Mucosa of rectum (tissue), 2 donors: Measurements from ENCODE around the gene SRSF11.
A peak's percentile ranks its signal among the peaks of the same experiment; 100 is the strongest.
"Not testable (repeated sequence)": the region's sequence is repeated elsewhere in the genome, so short reads cannot be mapped to it uniquely, and the experiment has no call there.

Source experiments
- H3K27ac ChIP-seq, 2 donors: one replicate each; pipeline ENCODE4 v1.7.0; 2013; ENCODE audit warnings: inconsistent platforms in 2 of 2, low read depth in 2 of 2, low read length in 2 of 2
- H3K27me3 ChIP-seq, 2 donors: one replicate each; pipeline ENCODE4 v1.7.0; 2013; ENCODE audit warnings: low read length in 2 of 2; ENCODE audit not compliant: control insufficient read depth in 2 of 2, insufficient read depth in 2 of 2
- H3K36me3 ChIP-seq, 2 donors: one replicate each; pipeline ENCODE4 v1.7.0; 2013; ENCODE audit warnings: low read length in 2 of 2; ENCODE audit not compliant: control insufficient read depth in 2 of 2, insufficient read depth in 2 of 2
- H3K4me1 ChIP-seq, 2 donors: one replicate each; pipeline ENCODE4 v1.7.0; 2013; ENCODE audit warnings: low read length in 2 of 2, mild to moderate bottlenecking in 1 of 2; ENCODE audit not compliant: control insufficient read depth in 2 of 2, insufficient read depth in 2 of 2
- H3K4me3 ChIP-seq, 2 donors: one replicate each; pipeline ENCODE4 v1.7.0; 2013; ENCODE audit warnings: low read length in 2 of 2
- H3K9ac ChIP-seq, 2 donors: one replicate each; pipeline ENCODE4 v1.7.0; 2013; ENCODE audit warnings: low read length in 2 of 2, low read depth in 1 of 2, mild to moderate bottlenecking in 1 of 2
- H3K9me3 ChIP-seq, 2 donors: one replicate each; pipeline ENCODE4 v1.7.0; 2013; ENCODE audit warnings: low read length in 2 of 2; ENCODE audit not compliant: control insufficient read depth in 2 of 2
- donor health status: healthy.
- donor health status: Normal muscosa, but diverticular disease.

Gene SRSF11, protein sequence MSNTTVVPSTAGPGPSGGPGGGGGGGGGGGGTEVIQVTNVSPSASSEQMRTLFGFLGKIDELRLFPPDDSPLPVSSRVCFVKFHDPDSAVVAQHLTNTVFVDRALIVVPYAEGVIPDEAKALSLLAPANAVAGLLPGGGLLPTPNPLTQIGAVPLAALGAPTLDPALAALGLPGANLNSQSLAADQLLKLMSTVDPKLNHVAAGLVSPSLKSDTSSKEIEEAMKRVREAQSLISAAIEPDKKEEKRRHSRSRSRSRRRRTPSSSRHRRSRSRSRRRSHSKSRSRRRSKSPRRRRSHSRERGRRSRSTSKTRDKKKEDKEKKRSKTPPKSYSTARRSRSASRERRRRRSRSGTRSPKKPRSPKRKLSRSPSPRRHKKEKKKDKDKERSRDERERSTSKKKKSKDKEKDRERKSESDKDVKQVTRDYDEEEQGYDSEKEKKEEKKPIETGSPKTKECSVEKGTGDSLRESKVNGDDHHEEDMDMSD

DNA sequence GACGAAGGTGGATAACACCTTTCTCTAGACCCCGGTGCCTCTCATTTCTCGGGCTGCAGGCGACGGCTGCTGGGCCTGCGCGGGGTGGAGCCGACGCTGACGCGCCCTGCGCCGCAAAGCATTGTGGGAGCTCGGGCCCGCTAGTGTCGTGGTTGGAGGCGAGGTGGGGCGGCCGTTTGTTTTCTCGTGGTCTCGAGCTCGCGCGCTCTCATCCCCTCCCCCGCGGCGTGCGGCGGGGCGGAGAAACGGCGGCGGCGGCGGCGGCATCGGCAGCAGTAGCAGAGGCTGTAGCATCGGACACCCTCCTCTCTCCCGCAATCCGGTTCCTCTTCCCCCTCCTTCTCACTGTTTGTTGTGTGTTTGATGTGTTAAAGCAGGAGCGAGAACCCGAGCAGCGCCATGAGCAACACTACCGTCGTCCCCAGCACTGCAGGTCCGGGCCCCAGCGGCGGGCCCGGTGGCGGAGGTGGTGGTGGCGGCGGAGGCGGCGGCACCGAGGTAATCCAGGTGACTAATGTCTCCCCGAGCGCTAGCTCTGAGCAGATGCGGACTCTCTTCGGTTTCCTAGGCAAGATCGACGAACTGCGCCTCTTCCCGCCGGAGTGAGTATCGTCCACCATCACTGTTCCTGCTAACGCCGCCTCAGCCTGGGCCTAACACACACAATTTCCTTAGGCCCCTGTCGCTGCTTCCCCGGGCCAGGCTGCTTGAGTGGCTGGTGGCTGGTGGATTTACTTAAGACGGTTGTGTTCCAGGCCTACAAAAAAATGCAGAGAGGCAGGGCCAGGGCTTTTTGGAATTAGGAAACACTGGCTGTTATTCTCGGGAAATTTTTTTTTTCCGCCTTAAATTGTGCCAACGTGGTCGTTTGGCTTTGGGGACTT lies at the start of gene SRSF11:
Gene SRSF11 (plus strand): TSS at position 143 of the 884 bp plus-strand sequence. CDS start 257 bp downstream, at position 400.
- Histone ChIP-seq H3K36me3 (peaks cover 13 to 15% of the 10 kb centered on the region in 2 donors), H3K4me1 (peaks cover 7 to 18% of the 10 kb centered on the region in 2 donors), H3K27ac (peak within 1 kb of the TSS; percentile 98), H3K9me3 (no peaks in the 10 kb centered on the region), H3K9ac (peak within 1 kb of the TSS; percentile 86 to 97), H3K27me3 (no peaks in the 10 kb centered on the region), H3K4me3 (peak within 1 kb of the TSS; percentile 90)

DNA sequence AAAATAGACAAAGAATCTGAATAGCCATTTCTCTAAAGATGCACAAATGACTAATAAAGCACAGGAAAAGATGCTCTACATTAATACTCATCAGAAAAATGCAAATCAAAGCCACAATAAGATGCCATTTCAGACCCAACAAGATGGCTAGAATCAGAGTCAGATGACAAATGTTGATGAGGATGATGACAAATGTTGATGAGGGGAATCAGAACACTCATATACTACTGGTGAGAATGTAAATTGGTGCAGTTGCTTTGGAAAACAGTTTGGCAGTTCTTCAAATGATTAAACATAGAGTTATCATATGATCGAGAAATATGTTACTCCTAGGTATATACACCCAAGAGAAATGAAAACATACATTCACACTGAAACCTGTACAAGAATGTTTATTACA lies 49.7 kb upstream of the SRSF11 start:
- no peak overlapping the region for H3K27ac ChIP-seq
- peaks cover 0 to 5% of the 10 kb centered on the region in 2 donors for H3K36me3 ChIP-seq
- H3K27me3 ChIP-seq: no peaks in the 10 kb centered on the region
- no peaks in the 10 kb centered on the region for H3K9me3 ChIP-seq
- no peaks in the 10 kb centered on the region for H3K4me1 ChIP-seq
- no peak overlapping the region for H3K9ac ChIP-seq
- H3K4me3 ChIP-seq: no peak overlapping the region

DNA sequence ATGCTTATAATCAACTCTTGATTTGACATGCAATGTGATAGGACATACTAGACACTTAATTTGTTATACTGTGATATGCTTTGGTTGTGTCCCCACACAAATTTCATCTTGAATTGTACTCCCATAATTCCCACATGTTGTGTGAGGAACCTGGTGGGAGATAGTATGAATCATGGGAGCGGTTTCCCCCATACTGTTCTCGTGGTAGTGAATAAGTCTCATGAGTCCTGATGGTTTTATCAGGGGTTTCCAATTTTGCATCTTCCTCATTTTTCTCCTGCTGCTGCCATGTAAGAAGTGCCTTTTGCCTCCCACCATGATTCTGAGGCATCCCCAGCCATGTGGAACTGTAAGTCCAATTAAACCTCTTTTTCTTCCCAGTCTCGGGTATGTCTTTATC lies 36.0 kb upstream of the SRSF11 start:
- H3K4me3 ChIP-seq, H3K9ac ChIP-seq, H3K9me3 ChIP-seq, H3K27me3 ChIP-seq, H3K27ac ChIP-seq, H3K36me3 ChIP-seq, H3K4me1 ChIP-seq: not testable (repeated sequence)

DNA sequence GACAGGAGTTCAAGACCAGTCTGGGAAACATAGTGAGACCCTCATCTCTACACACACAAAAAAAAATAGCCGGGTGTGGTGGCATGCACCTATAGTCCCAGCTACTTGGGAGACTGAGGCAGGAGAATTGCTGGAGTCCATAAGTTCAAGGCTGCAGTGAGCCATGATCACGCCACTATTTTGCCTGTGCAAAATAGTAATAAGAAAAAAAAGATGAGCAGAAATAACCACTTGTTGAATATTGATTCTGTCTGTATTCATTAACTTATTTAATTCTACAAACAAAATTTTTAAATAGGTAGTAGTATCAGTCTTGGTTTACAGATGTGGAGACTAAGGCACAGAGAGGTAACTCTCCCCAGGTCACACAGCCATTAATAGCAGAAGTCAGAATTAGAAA lies 32.7 kb upstream of the SRSF11 start:
- Histone ChIP-seq H3K9ac (no peak overlapping the region), H3K27ac (no peak overlapping the region), H3K27me3 (no peaks in the 10 kb centered on the region), H3K9me3 (no peaks in the 10 kb centered on the region), H3K4me1 (no peaks in the 10 kb centered on the region), H3K36me3 (peaks cover 0 to under 1% of the 10 kb centered on the region in 2 donors), H3K4me3 (no peak overlapping the region)

DNA sequence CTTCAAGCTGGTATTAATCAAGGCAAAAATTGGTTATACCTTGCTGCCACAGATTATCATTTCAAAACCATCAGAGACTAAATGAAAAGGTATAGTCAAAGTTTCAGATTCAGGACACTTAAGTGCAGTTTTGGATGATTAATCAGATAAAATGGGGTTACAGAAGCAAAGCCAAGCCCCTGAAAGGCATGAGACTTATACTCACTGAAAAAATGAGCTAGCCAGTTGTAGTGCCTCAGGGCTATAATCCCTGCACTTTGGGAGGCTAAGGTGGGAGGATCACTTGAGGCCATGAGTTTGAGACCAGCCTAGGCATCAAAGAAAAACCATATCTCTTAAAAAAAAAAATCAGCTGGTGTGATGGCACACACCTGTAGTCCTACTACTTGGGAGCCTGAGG lies 31.0 kb upstream of the SRSF11 start:
- Histone ChIP-seq H3K36me3 (no peaks in the 10 kb centered on the region), H3K27ac (no peak overlapping the region), H3K9ac (no peak overlapping the region), H3K27me3 (no peaks in the 10 kb centered on the region), H3K4me3 (no peak overlapping the region), H3K9me3 (no peaks in the 10 kb centered on the region), H3K4me1 (no peaks in the 10 kb centered on the region)

DNA sequence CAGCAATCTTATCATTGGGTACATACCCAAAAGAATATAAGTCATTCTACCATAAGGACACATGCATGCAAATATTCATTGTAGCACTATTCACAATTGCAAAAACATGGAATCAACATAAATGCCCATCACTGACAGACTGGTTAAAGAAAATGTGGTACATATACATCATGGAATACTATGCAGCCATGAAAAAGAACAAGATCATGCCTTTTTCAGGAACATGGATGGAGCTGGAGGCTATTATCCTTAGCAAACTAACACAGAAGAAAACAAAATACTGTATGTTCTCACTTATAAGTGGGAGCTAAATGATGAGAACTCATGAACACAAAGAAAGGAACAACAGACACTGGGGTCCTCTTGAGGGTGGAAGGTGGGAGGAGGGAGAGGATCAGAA lies 28.7 kb upstream of the SRSF11 start:
- H3K4me3 ChIP-seq, H3K27me3 ChIP-seq, H3K4me1 ChIP-seq: not testable (repeated sequence)

DNA sequence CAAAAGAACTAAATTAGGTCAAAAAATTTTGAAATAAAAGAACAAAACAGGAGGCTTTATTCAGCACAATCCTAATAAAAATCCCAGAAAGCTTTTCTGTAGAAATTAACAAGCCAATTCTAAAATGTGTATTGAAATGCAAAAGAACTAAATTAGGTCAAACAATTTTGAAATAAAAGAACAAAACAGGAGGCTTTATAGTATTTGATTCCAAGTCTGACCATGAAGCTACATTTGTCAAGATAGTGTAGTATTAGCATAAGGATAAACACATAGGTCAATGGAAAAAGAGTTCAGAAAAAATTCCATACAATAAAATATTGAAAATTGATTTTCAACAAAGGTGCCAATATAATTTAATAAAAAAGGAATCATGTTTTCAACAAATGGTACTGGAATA lies 26.6 kb upstream of the SRSF11 start:
- Histone ChIP-seq H3K36me3 (no peaks in the 10 kb centered on the region), H3K4me3 (no peak overlapping the region), H3K4me1 (no peaks in the 10 kb centered on the region), H3K9me3 (no peaks in the 10 kb centered on the region), H3K27me3 (no peaks in the 10 kb centered on the region), H3K27ac (no peak overlapping the region), H3K9ac (no peak overlapping the region)

More for the DNA sequence above, 28.7 kb upstream of the SRSF11 start:
- H3K9ac ChIP-seq, H3K36me3 ChIP-seq, H3K27ac ChIP-seq, H3K9me3 ChIP-seq: not testable (repeated sequence)

DNA sequence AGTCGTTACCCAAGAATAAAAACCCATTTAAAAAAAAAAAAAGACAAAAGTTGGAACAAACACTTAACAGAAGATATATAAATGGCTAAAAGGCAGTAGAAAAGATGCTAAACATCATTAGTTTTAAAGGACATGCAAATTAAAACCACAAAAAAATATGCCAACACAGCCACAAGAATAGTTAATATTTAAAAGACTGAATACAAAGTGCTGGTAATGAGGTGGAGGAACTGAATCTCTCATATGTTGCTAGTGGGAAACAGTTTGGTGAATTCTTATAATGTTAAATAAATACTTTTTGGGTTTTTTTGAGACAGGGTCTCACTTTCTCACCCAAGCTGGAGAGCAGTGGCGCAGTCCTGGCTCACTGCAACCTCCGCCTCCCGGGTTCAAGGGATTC lies 25.8 kb upstream of the SRSF11 start:
- H3K9ac ChIP-seq: no peak overlapping the region
- no peak overlapping the region for H3K27ac ChIP-seq
- H3K36me3 ChIP-seq: no peaks in the 10 kb centered on the region
- H3K9me3 ChIP-seq: no peaks in the 10 kb centered on the region
- H3K4me1 ChIP-seq: no peaks in the 10 kb centered on the region
- H3K4me3 ChIP-seq: no peak overlapping the region
- H3K27me3 ChIP-seq: no peaks in the 10 kb centered on the region

DNA sequence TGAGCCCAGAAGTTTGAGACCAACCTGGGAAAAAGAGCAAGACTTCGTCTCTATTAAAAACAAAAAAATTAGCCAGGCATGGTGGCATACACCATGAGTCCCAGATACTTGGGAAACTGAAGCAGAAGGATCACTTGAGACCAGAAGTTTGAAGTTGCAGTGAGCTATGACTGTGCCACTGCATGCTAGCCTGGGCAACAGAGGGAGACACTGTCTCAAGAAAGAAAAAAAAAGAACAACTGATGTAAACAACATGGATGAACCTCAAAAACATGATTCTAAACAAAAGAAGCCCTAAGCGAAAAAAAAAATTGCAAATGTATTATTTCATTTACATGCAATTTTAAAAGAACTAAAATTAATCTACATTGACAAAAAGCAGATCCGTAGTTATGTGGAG lies 24.8 kb upstream of the SRSF11 start:
- no peaks in the 10 kb centered on the region for H3K27me3 ChIP-seq
- no peak overlapping the region for H3K27ac ChIP-seq
- H3K4me3 ChIP-seq: no peak overlapping the region
- H3K9ac ChIP-seq: no peak overlapping the region
- H3K4me1 ChIP-seq: no peaks in the 10 kb centered on the region
- no peaks in the 10 kb centered on the region for H3K9me3 ChIP-seq
- H3K36me3 ChIP-seq: no peaks in the 10 kb centered on the region

DNA sequence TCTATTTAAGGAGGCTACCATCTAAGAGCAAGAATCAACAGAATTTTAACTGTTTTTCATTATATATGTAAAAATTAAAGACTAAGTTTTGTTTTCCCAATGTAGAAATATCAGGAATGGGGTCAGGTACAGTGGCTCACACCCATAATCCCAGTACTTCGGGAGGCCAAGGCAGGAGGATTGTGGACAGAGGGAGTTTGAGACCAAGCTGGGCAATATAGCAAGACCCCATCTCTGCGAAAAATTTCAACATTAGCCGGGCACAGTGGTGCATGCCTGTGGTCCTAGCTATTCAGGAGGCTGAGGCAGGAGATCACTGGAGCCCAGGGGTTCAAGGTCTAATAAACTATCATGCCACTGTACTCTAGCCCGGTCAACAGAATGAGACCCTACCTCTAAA lies 21.1 kb upstream of the SRSF11 start:
- H3K4me3 ChIP-seq: no peak overlapping the region
- no peak overlapping the region for H3K9ac ChIP-seq
- peaks cover 4 to 8% of the 10 kb centered on the region in 2 donors for H3K4me1 ChIP-seq
- no peak overlapping the region for H3K27ac ChIP-seq
- H3K36me3 ChIP-seq: no peaks in the 10 kb centered on the region
- H3K9me3 ChIP-seq: no peaks in the 10 kb centered on the region
- H3K27me3 ChIP-seq: no peaks in the 10 kb centered on the region
